K562 (cell line): Measurements from ENCODE around the gene PAXIP1. TPM values are rescaled to one million over a fixed set of nuclear protein-coding genes. Genes with fewer than 3 reads are reported as not detected.
A peak's percentile ranks its signal among the peaks of the same experiment; 100 is the strongest.

Source experiments
- CBX3 ChIP-seq, 2 experiments: IDR thresholded peaks; 1 replicate in 1 of 2; 2 replicates in 1 of 2; pipeline ENCODE4 v1.6.1; 2012; ENCODE audit warnings: inconsistent platforms in 2 of 2, low read length in 2 of 2, borderline replicate concordance in 1 of 2, control low read depth in 1 of 2
- CEBPG ChIP-seq, 3 experiments: fragments of 200-800 bp in 1 of 3; sonication (Bioruptor generic) in 1 of 3; sonication (generic) in 1 of 3; formaldehyde crosslinking in 1 of 3; IDR thresholded peaks in 2 of 3; conservative IDR thresholded peaks in 1 of 3; 2 replicates each; pipeline versions ENCODE4 v1.6.1 to v1.8.0; 2016 to 2022; ENCODE audit warnings: missing compliant biosample characterization in 2 of 3, missing genetic modification characterization in 2 of 3, mild to moderate bottlenecking in 1 of 3, missing genetic modification reagents in 1 of 3
- ETS2 ChIP-seq: IDR thresholded peaks from 2 replicates; pipeline ENCODE4 v1.6.1; 2016; ENCODE audit warnings: borderline replicate concordance, missing genetic modification characterization, mild to moderate bottlenecking, moderate library complexity, missing compliant biosample characterization; ENCODE audit not compliant: poor library complexity, severe bottlenecking
- EZH2 ChIP-seq: IDR thresholded peaks from 2 replicates; pipeline ENCODE4 v1.6.1; 2012; ENCODE audit warnings: low read depth, mild to moderate bottlenecking, inconsistent platforms, low read length, borderline replicate concordance
- FOS ChIP-seq: IDR thresholded peaks from 3 replicates; pipeline ENCODE4 v1.6.1; 2011; ENCODE audit not compliant: insufficient read length; ENCODE audit errors: extremely low read depth
- FOXA1 ChIP-seq: fragments of 450-650 bp; IDR thresholded peaks from 2 replicates; pipeline ENCODE4 v1.6.1; 2016; ENCODE audit warnings: mild to moderate bottlenecking, borderline replicate concordance
- GATAD2A ChIP-seq: fragments of 450-650 bp; IDR thresholded peaks from 2 replicates; pipeline ENCODE4 v1.6.1; 2017
- HEY1 ChIP-seq: fragments of 250-450 bp; sonication (Bioruptor Pico); IDR thresholded peaks from 2 replicates; pipeline ENCODE4 v1.5.0; 2020; ENCODE audit warnings: mild to moderate bottlenecking, moderate library complexity, borderline replicate concordance
- KAT8 ChIP-seq: fragments of 450-650 bp; IDR thresholded peaks from 2 replicates; pipeline ENCODE4 v1.6.1; 2016; ENCODE audit warnings: low read depth, mild to moderate bottlenecking
- MEF2D ChIP-seq: conservative IDR thresholded peaks from 2 replicates; pipeline ENCODE4 v1.6.1; 2016; ENCODE audit warnings: low read depth, missing genetic modification characterization, missing compliant biosample characterization
- NCOA1 ChIP-seq: fragments of 450-650 bp; IDR thresholded peaks from 2 replicates; pipeline ENCODE4 v1.6.1; 2016; ENCODE audit warnings: low read depth
- NCOR1 ChIP-seq: fragments of 450-650 bp; IDR thresholded peaks from 2 replicates; pipeline ENCODE4 v1.6.1; 2016; ENCODE audit warnings: mild to moderate bottlenecking, moderate library complexity
- NFYB ChIP-seq: IDR thresholded peaks from 2 replicates; pipeline ENCODE4 v1.6.1; 2011; ENCODE audit warnings: mild to moderate bottlenecking, moderate library complexity; ENCODE audit not compliant: insufficient read length; ENCODE audit errors: extremely low read depth
- NR1H2 ChIP-seq: sonication (generic); formaldehyde crosslinking; IDR thresholded peaks from 2 replicates; pipeline ENCODE4 v1.4.0; 2020; ENCODE audit warnings: mild to moderate bottlenecking, missing genetic modification reagents
- POLR2A ChIP-seq: fragments of 450-650 bp; conservative IDR thresholded peaks from 2 replicates; pipeline ENCODE4 v1.6.1; 2016
- PURB ChIP-seq: sonication (generic); formaldehyde crosslinking; IDR thresholded peaks from 2 replicates; pipeline ENCODE4 v1.9.0; 2021; ENCODE audit warnings: low read depth, mild to moderate bottlenecking, missing genetic modification reagents
- TFAM ChIP-seq: fragments of 250-450 bp; sonication (Bioruptor Pico); conservative IDR thresholded peaks from 2 replicates; pipeline ENCODE4 v1.5.0; 2021; ENCODE audit warnings: mild to moderate bottlenecking, moderate library complexity
- UBTF ChIP-seq, 2 experiments: IDR thresholded peaks; 2 replicates each; pipeline ENCODE4 v1.6.1; 2012; ENCODE audit warnings: improper control_type of control experiment in 2 of 2, low read depth in 2 of 2, low read length in 2 of 2, borderline replicate concordance in 1 of 2
- ZBED1 ChIP-seq: IDR thresholded peaks from 2 replicates; pipeline ENCODE4 v1.6.1; 2014
- ZBTB5 ChIP-seq: fragments of 450-650 bp; IDR thresholded peaks from 2 replicates; pipeline ENCODE4 v1.6.1; 2017; ENCODE audit warnings: antibody characterized with exemption
- ZKSCAN3 ChIP-seq: fragments of 250-450 bp; sonication (Bioruptor Pico); IDR thresholded peaks from 2 replicates; pipeline ENCODE4 v1.4.0; 2020
- ZNF23 ChIP-seq: fragments of 250-450 bp; sonication (Bioruptor Pico); IDR thresholded peaks from 2 replicates; pipeline ENCODE4 v1.4.0; 2020; ENCODE audit warnings: mild to moderate bottlenecking
- polyA plus RNA-seq, 8 experiments: library from polyadenylated mRNA; depleted of rRNA in 4 of 8; stranded (reverse) in 5 of 8; unstranded in 3 of 8; fragments of >200 nt; fragmentation: Nextera tagmentation in 2 of 8; fragmentation: Illumina TruSeq in 1 of 8; extraction: Ambion mirVana in 2 of 8; extraction: Trizol in 1 of 8; gene quantifications; 2 replicates each; pipeline versions ENCODE4 v1.2.1 to v1.2.3, GENCODE V29; 2011 to 2014; ENCODE audit warnings: inconsistent platforms in 1 of 8, missing spikeins in 1 of 8
- total RNA-seq, 7 experiments: library from RNA; depleted of rRNA in 6 of 7; stranded (reverse); fragments of >200 nt in 6 of 7; fragmentation: Illumina TruSeq in 2 of 7; extraction: Trizol in 2 of 7; gene quantifications; 2 replicates each; pipeline versions ENCODE4 v1.2.1 to v1.2.3, GENCODE V29; 2011 to 2021; ENCODE audit warnings: low replicate concordance in 1 of 7
- TF ChIP-seq, protein P1 (sequence below): fragments of 250-450 bp; sonication (Bioruptor Pico); IDR thresholded peaks from 2 replicates; pipeline ENCODE4 v1.8.0; 2022; ENCODE audit warnings: moderate library complexity, mild to moderate bottlenecking, inconsistent platforms
- TF ChIP-seq, protein P2 (sequence below): fragments of 450-650 bp; IDR thresholded peaks from 2 replicates; pipeline ENCODE4 v1.6.1; 2016; ENCODE audit warnings: mild to moderate bottlenecking

Gene PAXIP1
- total and polyA plus RNA-seq, 9 of the 15 experiments (the other 6 are each of a cell fraction or from before 2014, with no cell fraction given), result 9.7 to 37.9 (median 28.4) TPM

DNA sequence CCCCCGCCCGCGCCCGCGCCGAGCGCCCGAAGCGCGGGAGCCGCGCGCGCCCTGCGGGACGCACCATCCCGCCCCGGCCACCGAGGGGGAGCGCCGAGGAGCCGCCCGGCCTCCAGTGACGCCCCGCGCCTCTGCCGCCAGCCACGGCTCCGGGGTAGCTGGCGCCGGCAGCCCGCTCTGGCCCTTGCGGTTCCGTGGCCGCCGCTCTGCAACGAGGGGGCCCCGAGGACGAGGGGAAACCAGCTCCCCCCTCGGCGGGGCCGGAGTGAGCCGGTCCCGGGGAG lies at the start of gene PAXIP1 (continued):
- no peak for TF ChIP-seq ZBTB5
- TF ChIP-seq NFYB, result no peak
- no peak for TF ChIP-seq NR1H2 (CRISPR knock-in tag)
- no peak for TF ChIP-seq HEY1 (CRISPR knock-in tag)
- TF ChIP-seq ETS2 (tag), result no peak
- no peak for TF ChIP-seq NCOA1
- no peak for TF ChIP-seq KAT8
- no peak for TF ChIP-seq ZKSCAN3
- TF ChIP-seq FOS, result no peak
- no peak for TF ChIP-seq POLR2A
- TF ChIP-seq ZNF23 (CRISPR knock-in tag), result no peak
- no peak for TF ChIP-seq TFAM
- no peak for TF ChIP-seq MEF2D (tag)
- TF ChIP-seq PURB (CRISPR knock-in tag), result no peak
- TF ChIP-seq, protein P1, sequence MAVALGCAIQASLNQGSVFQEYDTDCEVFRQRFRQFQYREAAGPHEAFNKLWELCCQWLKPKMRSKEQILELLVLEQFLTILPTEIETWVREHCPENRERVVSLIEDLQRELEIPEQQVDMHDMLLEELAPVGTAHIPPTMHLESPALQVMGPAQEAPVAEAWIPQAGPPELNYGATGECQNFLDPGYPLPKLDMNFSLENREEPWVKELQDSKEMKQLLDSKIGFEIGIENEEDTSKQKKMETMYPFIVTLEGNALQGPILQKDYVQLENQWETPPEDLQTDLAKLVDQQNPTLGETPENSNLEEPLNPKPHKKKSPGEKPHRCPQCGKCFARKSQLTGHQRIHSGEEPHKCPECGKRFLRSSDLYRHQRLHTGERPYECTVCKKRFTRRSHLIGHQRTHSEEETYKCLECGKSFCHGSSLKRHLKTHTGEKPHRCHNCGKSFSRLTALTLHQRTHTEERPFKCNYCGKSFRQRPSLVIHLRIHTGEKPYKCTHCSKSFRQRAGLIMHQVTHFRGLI (CRISPR knock-in tag), result no peak
- no peak for TF ChIP-seq FOXA1
- peak in 1 of 2 experiments; percentile 20; a peak in 1 of 4 replicates for TF ChIP-seq UBTF (IDR thresholded peaks at IDR 0.05; ENCODE audit: borderline replicate concordance in 1 of 2, low read depth in 2 of 2, low read length in 2 of 2)
- TF ChIP-seq GATAD2A, result no peak
- no peak for TF ChIP-seq EZH2
- no peak for TF ChIP-seq CEBPG (CRISPR knock-in tag; IDR thresholded peaks at IDR 0.05)
- TF ChIP-seq CEBPG (tag; conservative IDR thresholded peaks at IDR 0.05 in 1 of 2, IDR thresholded peaks at IDR 0.05 in 1 of 2), result no peak
- peak; percentile 52 for TF ChIP-seq NCOR1
- no peak for TF ChIP-seq ZBED1
- TF ChIP-seq, protein P2, sequence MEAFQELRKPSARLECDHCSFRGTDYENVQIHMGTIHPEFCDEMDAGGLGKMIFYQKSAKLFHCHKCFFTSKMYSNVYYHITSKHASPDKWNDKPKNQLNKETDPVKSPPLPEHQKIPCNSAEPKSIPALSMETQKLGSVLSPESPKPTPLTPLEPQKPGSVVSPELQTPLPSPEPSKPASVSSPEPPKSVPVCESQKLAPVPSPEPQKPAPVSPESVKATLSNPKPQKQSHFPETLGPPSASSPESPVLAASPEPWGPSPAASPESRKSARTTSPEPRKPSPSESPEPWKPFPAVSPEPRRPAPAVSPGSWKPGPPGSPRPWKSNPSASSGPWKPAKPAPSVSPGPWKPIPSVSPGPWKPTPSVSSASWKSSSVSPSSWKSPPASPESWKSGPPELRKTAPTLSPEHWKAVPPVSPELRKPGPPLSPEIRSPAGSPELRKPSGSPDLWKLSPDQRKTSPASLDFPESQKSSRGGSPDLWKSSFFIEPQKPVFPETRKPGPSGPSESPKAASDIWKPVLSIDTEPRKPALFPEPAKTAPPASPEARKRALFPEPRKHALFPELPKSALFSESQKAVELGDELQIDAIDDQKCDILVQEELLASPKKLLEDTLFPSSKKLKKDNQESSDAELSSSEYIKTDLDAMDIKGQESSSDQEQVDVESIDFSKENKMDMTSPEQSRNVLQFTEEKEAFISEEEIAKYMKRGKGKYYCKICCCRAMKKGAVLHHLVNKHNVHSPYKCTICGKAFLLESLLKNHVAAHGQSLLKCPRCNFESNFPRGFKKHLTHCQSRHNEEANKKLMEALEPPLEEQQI, result no peak
- no peak for TF ChIP-seq CBX3 (IDR thresholded peaks at IDR 0.05; ENCODE audit: borderline replicate concordance in 1 of 2, low read length in 2 of 2)
